GM12892 (cell line): Measurements from ENCODE around the gene GCLC.

Source experiments
- POLR2A ChIP-seq: IDR thresholded peaks from 2 replicates; pipeline ENCODE4 v1.6.1; 2011; ENCODE audit warnings: low read depth, low read length, control low read depth
- POLR2AphosphoS5 ChIP-seq: IDR thresholded peaks from 2 replicates; pipeline ENCODE4 v1.6.1; 2011; ENCODE audit warnings: low read depth, low read length, control low read depth
- TAF1 ChIP-seq: IDR thresholded peaks from 2 replicates; pipeline ENCODE4 v1.6.1; 2011; ENCODE audit warnings: low read depth, mild to moderate bottlenecking, control low read depth, low read length, borderline replicate concordance

DNA sequence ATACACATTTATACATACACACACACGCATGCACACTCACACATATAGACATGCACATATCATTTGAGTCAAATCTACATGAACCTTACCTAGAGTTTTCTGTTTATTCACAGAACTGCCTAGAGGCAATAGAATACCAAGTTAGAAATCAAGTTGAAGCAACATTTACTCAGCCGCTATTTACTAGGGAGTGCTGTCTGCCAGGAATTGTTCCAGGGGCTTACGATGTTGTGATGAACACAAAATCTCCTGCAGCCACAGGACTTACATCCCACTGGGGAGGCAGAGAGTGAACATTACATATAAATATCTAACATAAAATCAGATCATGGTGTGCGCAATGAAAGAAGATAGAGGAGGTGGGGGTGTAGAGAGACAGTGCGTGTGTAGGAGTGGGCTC, 80.4 kb downstream of the GCLC start:
- TF ChIP-seq POLR2A (no peak), POLR2AphosphoS5 (no peak), TAF1 (no peak)
